ENCODE results near the gene RCN2. TPM values are rescaled to one million over a fixed set of nuclear protein-coding genes. Genes with fewer than 3 reads are reported as not detected.

Gene RCN2
- total and polyA plus RNA-seq, 2 of the 8 experiments (the other 6 are each of a cell fraction or from before 2014, with no cell fraction given), result 65.6 to 137 TPM

GRCh38 chr15:76996076-76996525 lies 64.6 kb downstream of the RCN2 start:
- Histone ChIP-seq H3K14ac (ENCODE audit: insufficient read length) (no peak overlapping the region), H3K27ac (ENCODE audit: low read depth, low read length) (no peak overlapping the region), H3K27me3 (replicated peaks in 1 of 4; ENCODE audit: control insufficient read depth in 3 of 4, extremely low read depth in 1 of 4, insufficient read depth in 3 of 4, low read length in 3 of 4) (no peaks in the 10 kb centered on the region), H4K20me1 (replicated peaks in 1 of 2; ENCODE audit: control insufficient read depth in 1 of 2, insufficient read depth in 2 of 2, low read length in 2 of 2) (no peaks in the 10 kb centered on the region), H2BK20ac (ENCODE audit: low read length) (no peak overlapping the region), H3K36me3 (ENCODE audit: control insufficient read depth in 2 of 4, insufficient read depth in 4 of 4, low read length in 3 of 4) (no peaks in the 10 kb centered on the region), H3K4ac (replicated peaks; ENCODE audit: insufficient read length, low read depth, low read length) (no peak overlapping the region), H3K9ac (replicated peaks in 1 of 4; ENCODE audit: extremely low read depth in 1 of 4, low read depth in 3 of 4, low read length in 3 of 4) (no peak overlapping the region), H3K4me3 (ENCODE audit: extremely low read depth in 1 of 4, insufficient read depth in 2 of 4, low read depth in 3 of 4, low read length in 4 of 4) (no peak overlapping the region), H2BK5ac (ENCODE audit: low read depth, low read length) (no peak overlapping the region), H3K4me1 (replicated peaks in 1 of 4; ENCODE audit: control insufficient read depth in 3 of 4, insufficient read depth in 4 of 4, low read length in 3 of 4) (no peaks in the 10 kb centered on the region; a peak in 1 of 7 replicates), H3K23me2 (ENCODE audit: low read depth, low read length) (no peaks in the 10 kb centered on the region), H3K9me3 (ENCODE audit: insufficient read depth in 2 of 2, low read depth in 1 of 2, low read length in 1 of 2) (no peaks in the 10 kb centered on the region), H3K18ac (ENCODE audit: extremely low read depth, low read length) (no peak overlapping the region), H2BK120ac (replicated peaks; ENCODE audit: low read depth, low read length) (no peak overlapping the region), H3K56ac (replicated peaks; ENCODE audit: insufficient read length, low read depth, low read length) (no peak overlapping the region), H3K79me1 (ENCODE audit: low read depth, low read length) (no peaks in the 10 kb centered on the region), H3K4me2 (ENCODE audit: insufficient read depth in 1 of 2, low read depth in 2 of 2, low read length in 2 of 2) (no peak overlapping the region), H4K8ac (ENCODE audit: extremely low read depth, insufficient read depth, low read length) (no peak overlapping the region), H2AK5ac (ENCODE audit: low read depth, low read length) (no peak overlapping the region), H4K5ac (ENCODE audit: insufficient read length, low read depth, low read length) (no peak overlapping the region), H3K79me2 (ENCODE audit: control insufficient read depth in 1 of 2, insufficient read depth in 2 of 2, low read length in 2 of 2) (no peaks in the 10 kb centered on the region), H2AFZ (ENCODE audit: low read length) (no peak overlapping the region), H2BK15ac (ENCODE audit: low read length) (no peak overlapping the region), H2BK12ac (ENCODE audit: low read depth, low read length) (no peak overlapping the region), H3K23ac (ENCODE audit: insufficient read length) (no peak overlapping the region), H4K91ac (replicated peaks; ENCODE audit: insufficient read length, low read length) (no peak overlapping the region)
- FAIRE-seq (no peak), DNase-seq (ENCODE audit: low read depth in 1 of 2, low spot score in 2 of 2) (no peak)
- TF ChIP-seq MAFK (IDR thresholded peaks at IDR 0.05; ENCODE audit: low read depth, low read length) (no peak), NANOG (IDR thresholded peaks at IDR 0.05; ENCODE audit: insufficient read depth, low read depth, low read length, poor library complexity, severe bottlenecking) (no peak), POLR2AphosphoS5 (IDR thresholded peaks at IDR 0.05; ENCODE audit: low read depth, low read length) (no peak), TAF7 (optimal IDR thresholded peaks at IDR 0.05; ENCODE audit: borderline replicate concordance, low read depth, low read length) (no peak), TAF1 (IDR thresholded peaks at IDR 0.05; ENCODE audit: low read depth, low read length) (no peak), BCL11A (IDR thresholded peaks at IDR 0.05; ENCODE audit: low read depth in 2 of 2, low read length in 2 of 2) (no peak), CTBP2 (IDR thresholded peaks at IDR 0.05; ENCODE audit: borderline replicate concordance, insufficient read depth, insufficient read length, low read length) (no peak), HDAC2 (IDR thresholded peaks at IDR 0.05; ENCODE audit: borderline replicate concordance in 1 of 2, low read depth in 2 of 2, low read length in 2 of 2) (no peak), RFX5 (IDR thresholded peaks at IDR 0.05; ENCODE audit: borderline replicate concordance, low read depth, low read length) (no peak), EZH2 (IDR thresholded peaks at IDR 0.05; ENCODE audit: low read depth, low read length, severe bottlenecking) (no peak)
- POLR2A ChIA-PET (ENCODE audit: partially characterized antibody), result interaction anchor here (1.6 kb wide), 1 partner anchor 75 kb away, joined by 4 read pairs; the partner anchor contains the start of gene TSPAN3
- CTCF ChIA-PET (ENCODE audit: partially characterized antibody), result interaction anchor here (0.9 to 6.2 kb wide), 6 partner anchors 14 to 39 kb away, joined by 3 to 43 read pairs (median 4); no protein-coding TSS in a partner anchor
- 91% methylated on average over 9 of the region's 9 CpGs; no CpG with 5 or more reads in 1 of the 2 experiments for WGBS, 2 experiments (ENCODE audit: extremely low coverage in 1 of 2, insufficient coverage in 1 of 2, insufficient read length in 1 of 2, insufficient replicate concordance in 2 of 2, low coverage in 1 of 2, low lambda C conversion rate in 2 of 2, missing lambda C conversion rate in 1 of 2)

Data from H1 (cell line).